Measurements from ENCODE around the gene GATAD2A.
A peak's percentile ranks its signal among the peaks of the same experiment; 100 is the strongest.

- TF ChIP-seq CTCF (IDR thresholded peaks at IDR 0.05 in 4 of 5, conservative IDR thresholded peaks at IDR 0.05 in 1 of 5), result peak in 3 of 5 experiments; percentile 26 to 52 (median 45)
- TF ChIP-seq POLR2A (IDR thresholded peaks at IDR 0.05), result no peak
Observed at GRCh38 chr19:19406878-19407632, 1.6 kb downstream of the GATAD2A start.
